HepG2 (cell line): ENCODE measurements around the gene GDAP1L1. TPM values are rescaled to one million over a fixed set of nuclear protein-coding genes. Genes with fewer than 3 reads are reported as not detected.

Source experiments
- GMEB1 ChIP-seq: sonication (generic); formaldehyde crosslinking; IDR thresholded peaks from 2 replicates; pipeline ENCODE4 v1.5.1; 2020; ENCODE audit warnings: missing genetic modification reagents, mild to moderate bottlenecking, borderline replicate concordance
- MTF2 ChIP-seq: sonication (generic); formaldehyde crosslinking; IDR thresholded peaks from 2 replicates; pipeline ENCODE4 v1.5.0; 2020; ENCODE audit warnings: missing genetic modification reagents, borderline replicate concordance
- NFAT5 ChIP-seq: sonication (generic); formaldehyde crosslinking; IDR thresholded peaks from 2 replicates; pipeline ENCODE4 v1.4.0; 2020; ENCODE audit warnings: missing genetic modification reagents
- SMC3 ChIP-seq: IDR thresholded peaks from 2 replicates; pipeline ENCODE4 v1.6.1; 2011; ENCODE audit warnings: low read length, improper control_type of control experiment
- WIZ ChIP-seq: sonication (generic); formaldehyde crosslinking; IDR thresholded peaks from 2 replicates; pipeline ENCODE4 v1.5.1; 2020; ENCODE audit warnings: mild to moderate bottlenecking, missing genetic modification reagents
- ZNF558 ChIP-seq: sonication (generic); formaldehyde crosslinking; IDR thresholded peaks from 2 replicates; pipeline ENCODE4 v1.9.0; 2022; ENCODE audit warnings: mild to moderate bottlenecking, missing genetic modification reagents, borderline replicate concordance
- ZNF562 ChIP-seq: sonication (generic); formaldehyde crosslinking; IDR thresholded peaks from 2 replicates; pipeline ENCODE4 v1.8.0; 2022; ENCODE audit warnings: missing genetic modification reagents, borderline replicate concordance
- ZSCAN22 ChIP-seq: sonication (generic); formaldehyde crosslinking; IDR thresholded peaks from 2 replicates; pipeline ENCODE4 v1.4.0; 2020; ENCODE audit warnings: mild to moderate bottlenecking, missing genetic modification reagents
- polyA plus RNA-seq, 8 experiments: library from polyadenylated mRNA; depleted of rRNA in 3 of 8; stranded (reverse) in 7 of 8; unstranded in 1 of 8; fragments of >200 nt; fragmentation: Illumina TruSeq in 4 of 8; extraction: Trizol in 4 of 8; gene quantifications; 2 replicates each; pipeline versions ENCODE4 v1.2.1 to v1.2.3, GENCODE V29; 2011 to 2016; ENCODE audit warnings: low read depth in 4 of 8, missing spikeins in 1 of 8, mixed read lengths in 1 of 8; ENCODE audit not compliant: insufficient read depth in 1 of 8
- total RNA-seq, 5 experiments: library from RNA; depleted of rRNA; stranded (reverse); fragments of >200 nt; fragmentation: Illumina TruSeq; extraction: Trizol; gene quantifications; 2 replicates each; pipeline ENCODE4 v1.2.3, GENCODE V29; 2016; ENCODE audit warnings: low read depth in 1 of 5
- TF ChIP-seq, protein P1 (sequence below): sonication (generic); formaldehyde crosslinking; IDR thresholded peaks from 2 replicates; pipeline ENCODE4 v1.5.0; 2020; ENCODE audit warnings: mild to moderate bottlenecking, missing genetic modification reagents, borderline replicate concordance
- TF ChIP-seq, protein P2 (sequence below): sonication (generic); formaldehyde crosslinking; IDR thresholded peaks from 2 replicates; pipeline ENCODE4 v1.9.0; 2021; ENCODE audit warnings: missing genetic modification reagents, borderline replicate concordance

The GDAP1L1 gene
- total and polyA plus RNA-seq, 2 of the 13 experiments (the other 11 are each of a cell fraction or from before 2014, with no cell fraction given), result 0.04 TPM; not detected in 1

DNA sequence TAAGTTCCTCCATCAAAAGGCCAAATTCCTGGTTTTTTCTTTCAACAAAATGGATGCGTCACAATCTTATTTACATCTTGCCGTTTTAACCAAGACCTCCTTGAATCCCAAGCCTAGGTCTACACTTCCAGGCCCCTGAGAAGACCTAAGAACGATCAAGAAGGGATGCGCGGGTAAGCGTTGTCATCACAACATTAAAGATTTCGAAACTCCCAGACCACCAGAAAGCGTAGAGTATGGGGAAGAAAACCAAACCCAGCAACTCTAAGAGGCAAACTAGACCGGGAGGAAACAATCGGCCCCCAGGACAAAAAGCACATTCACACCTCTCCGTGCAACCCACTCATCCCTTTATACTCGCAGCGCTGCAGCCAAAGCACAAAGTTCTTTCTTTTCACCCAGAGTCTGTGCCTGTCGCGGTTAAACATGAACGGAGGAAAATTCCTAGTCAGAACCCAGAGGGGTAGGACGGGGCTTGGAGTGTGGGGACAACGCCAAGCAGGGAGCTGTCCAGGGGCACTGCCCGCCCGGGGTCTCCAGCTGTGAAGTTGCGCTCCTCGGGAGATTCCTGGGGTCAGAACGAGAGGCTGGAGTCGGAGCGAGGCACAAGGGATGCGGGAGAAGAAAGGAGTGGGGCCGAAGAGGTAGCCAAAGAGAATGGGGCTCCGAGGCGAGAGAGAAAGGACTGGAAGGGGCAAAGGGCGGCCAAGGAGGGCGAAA lies 37.3 kb upstream of the GDAP1L1 start (continued):
- TF ChIP-seq NFAT5 (no peak; the same call in 1 of the 2 replicates), WIZ (CRISPR knock-in tag) (no peak; the same call in 1 of the 2 replicates), ZSCAN22 (CRISPR knock-in tag) (no peak), MTF2 (CRISPR knock-in tag) (no peak), SMC3 (no peak), GMEB1 (CRISPR knock-in tag) (no peak), ZNF562 (CRISPR knock-in tag) (no peak), ZNF558 (CRISPR knock-in tag) (0 out of 2 replicates have a peak, but pooled peaks have one; percentile 72)
- TF ChIP-seq, protein P1, sequence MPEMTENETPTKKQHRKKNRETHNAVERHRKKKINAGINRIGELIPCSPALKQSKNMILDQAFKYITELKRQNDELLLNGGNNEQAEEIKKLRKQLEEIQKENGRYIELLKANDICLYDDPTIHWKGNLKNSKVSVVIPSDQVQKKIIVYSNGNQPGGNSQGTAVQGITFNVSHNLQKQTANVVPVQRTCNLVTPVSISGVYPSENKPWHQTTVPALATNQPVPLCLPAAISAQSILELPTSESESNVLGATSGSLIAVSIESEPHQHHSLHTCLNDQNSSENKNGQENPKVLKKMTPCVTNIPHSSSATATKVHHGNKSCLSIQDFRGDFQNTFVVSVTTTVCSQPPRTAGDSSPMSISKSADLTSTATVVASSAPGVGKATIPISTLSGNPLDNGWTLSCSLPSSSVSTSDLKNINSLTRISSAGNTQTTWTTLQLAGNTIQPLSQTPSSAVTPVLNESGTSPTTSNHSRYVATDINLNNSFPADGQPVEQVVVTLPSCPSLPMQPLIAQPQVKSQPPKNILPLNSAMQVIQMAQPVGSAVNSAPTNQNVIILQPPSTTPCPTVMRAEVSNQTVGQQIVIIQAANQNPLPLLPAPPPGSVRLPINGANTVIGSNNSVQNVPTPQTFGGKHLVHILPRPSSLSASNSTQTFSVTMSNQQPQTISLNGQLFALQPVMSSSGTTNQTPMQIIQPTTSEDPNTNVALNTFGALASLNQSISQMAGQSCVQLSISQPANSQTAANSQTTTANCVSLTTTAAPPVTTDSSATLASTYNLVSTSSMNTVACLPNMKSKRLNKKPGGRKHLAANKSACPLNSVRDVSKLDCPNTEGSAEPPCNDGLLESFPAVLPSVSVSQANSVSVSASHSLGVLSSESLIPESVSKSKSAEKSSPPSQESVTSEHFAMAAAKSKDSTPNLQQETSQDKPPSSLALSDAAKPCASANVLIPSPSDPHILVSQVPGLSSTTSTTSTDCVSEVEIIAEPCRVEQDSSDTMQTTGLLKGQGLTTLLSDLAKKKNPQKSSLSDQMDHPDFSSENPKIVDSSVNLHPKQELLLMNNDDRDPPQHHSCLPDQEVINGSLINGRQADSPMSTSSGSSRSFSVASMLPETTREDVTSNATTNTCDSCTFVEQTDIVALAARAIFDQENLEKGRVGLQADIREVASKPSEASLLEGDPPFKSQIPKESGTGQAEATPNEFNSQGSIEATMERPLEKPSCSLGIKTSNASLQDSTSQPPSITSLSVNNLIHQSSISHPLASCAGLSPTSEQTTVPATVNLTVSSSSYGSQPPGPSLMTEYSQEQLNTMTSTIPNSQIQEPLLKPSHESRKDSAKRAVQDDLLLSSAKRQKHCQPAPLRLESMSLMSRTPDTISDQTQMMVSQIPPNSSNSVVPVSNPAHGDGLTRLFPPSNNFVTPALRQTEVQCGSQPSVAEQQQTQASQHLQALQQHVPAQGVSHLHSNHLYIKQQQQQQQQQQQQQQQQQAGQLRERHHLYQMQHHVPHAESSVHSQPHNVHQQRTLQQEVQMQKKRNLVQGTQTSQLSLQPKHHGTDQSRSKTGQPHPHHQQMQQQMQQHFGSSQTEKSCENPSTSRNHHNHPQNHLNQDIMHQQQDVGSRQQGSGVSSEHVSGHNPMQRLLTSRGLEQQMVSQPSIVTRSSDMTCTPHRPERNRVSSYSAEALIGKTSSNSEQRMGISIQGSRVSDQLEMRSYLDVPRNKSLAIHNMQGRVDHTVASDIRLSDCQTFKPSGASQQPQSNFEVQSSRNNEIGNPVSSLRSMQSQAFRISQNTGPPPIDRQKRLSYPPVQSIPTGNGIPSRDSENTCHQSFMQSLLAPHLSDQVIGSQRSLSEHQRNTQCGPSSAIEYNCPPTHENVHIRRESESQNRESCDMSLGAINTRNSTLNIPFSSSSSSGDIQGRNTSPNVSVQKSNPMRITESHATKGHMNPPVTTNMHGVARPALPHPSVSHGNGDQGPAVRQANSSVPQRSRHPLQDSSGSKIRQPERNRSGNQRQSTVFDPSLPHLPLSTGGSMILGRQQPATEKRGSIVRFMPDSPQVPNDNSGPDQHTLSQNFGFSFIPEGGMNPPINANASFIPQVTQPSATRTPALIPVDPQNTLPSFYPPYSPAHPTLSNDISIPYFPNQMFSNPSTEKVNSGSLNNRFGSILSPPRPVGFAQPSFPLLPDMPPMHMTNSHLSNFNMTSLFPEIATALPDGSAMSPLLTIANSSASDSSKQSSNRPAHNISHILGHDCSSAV (CRISPR knock-in tag), result no peak
- TF ChIP-seq, protein P2, sequence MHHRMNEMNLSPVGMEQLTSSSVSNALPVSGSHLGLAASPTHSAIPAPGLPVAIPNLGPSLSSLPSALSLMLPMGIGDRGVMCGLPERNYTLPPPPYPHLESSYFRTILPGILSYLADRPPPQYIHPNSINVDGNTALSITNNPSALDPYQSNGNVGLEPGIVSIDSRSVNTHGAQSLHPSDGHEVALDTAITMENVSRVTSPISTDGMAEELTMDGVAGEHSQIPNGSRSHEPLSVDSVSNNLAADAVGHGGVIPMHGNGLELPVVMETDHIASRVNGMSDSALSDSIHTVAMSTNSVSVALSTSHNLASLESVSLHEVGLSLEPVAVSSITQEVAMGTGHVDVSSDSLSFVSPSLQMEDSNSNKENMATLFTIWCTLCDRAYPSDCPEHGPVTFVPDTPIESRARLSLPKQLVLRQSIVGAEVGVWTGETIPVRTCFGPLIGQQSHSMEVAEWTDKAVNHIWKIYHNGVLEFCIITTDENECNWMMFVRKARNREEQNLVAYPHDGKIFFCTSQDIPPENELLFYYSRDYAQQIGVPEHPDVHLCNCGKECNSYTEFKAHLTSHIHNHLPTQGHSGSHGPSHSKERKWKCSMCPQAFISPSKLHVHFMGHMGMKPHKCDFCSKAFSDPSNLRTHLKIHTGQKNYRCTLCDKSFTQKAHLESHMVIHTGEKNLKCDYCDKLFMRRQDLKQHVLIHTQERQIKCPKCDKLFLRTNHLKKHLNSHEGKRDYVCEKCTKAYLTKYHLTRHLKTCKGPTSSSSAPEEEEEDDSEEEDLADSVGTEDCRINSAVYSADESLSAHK (CRISPR knock-in tag), result no peak; the same call in 1 of the 2 replicates
